ENCODE results near the gene NLK. TPM values are rescaled to one million over a fixed set of nuclear protein-coding genes. Genes with fewer than 3 reads are reported as not detected.

The NLK gene
- total RNA-seq, 1 donor from 2014 or later, result 23.8 TPM

GRCh38 chr17:28057731-28058246 lies 15.3 kb downstream of the NLK start:
- Histone ChIP-seq H3K4me3 (no peak overlapping the region), H3K27me3 (ENCODE audit: low read depth) (no peaks in the 10 kb centered on the region), H3K4me1 (peaks cover 53% of the 10 kb centered on the region), H3K36me3 (no peaks in the 10 kb centered on the region), H3K27ac (peak overlapping the region; percentile 27), H3K9me3 (no peaks in the 10 kb centered on the region)
- TF ChIP-seq CTCF (IDR thresholded peaks at IDR 0.05), result no peak
- intact Hi-C loops (cut with DNase I), result no loop called here
- peak; percentile 64 to 84 for ATAC-seq
- DNase-seq, result no peak

- no peak overlapping the region for H3K4me3 ChIP-seq
- TF ChIP-seq CTCF (IDR thresholded peaks at IDR 0.05), result no peak
- intact Hi-C loops (cut with DNase I), result no loop called here
- ATAC-seq (no peak), DNase-seq (no peak)
- no peaks in the 10 kb centered on the region for H3K9me3 ChIP-seq
- no peaks in the 10 kb centered on the region for H3K27me3 ChIP-seq (ENCODE audit: low read depth)
- no peak overlapping the region for H3K27ac ChIP-seq
- no peaks in the 10 kb centered on the region for H3K36me3 ChIP-seq
- H3K4me1 ChIP-seq, result peaks cover 38% of the 10 kb centered on the region
These were observed 17.2 kb downstream of the NLK start for GRCh38 chr17:28059675-28060074.

- DNase-seq (no peak), ATAC-seq (peak; percentile 59 to 75)
- Histone ChIP-seq H3K4me3 (no peak overlapping the region), H3K27ac (peak overlapping the region; percentile 27), H3K9me3 (peaks cover 1% of the 10 kb centered on the region), H3K27me3 (ENCODE audit: low read depth) (no peaks in the 10 kb centered on the region), H3K36me3 (no peaks in the 10 kb centered on the region), H3K4me1 (peaks cover 14% of the 10 kb centered on the region)
- intact Hi-C loops (cut with DNase I), result no loop called here
- no peak for TF ChIP-seq CTCF (IDR thresholded peaks at IDR 0.05)
These were observed 23.2 kb downstream of the NLK start for GRCh38 chr17:28065706-28066105.

GRCh38 chr17:28069061-28069460 lies 26.6 kb downstream of the NLK start:
- Histone ChIP-seq H3K4me1 (peaks cover 14% of the 10 kb centered on the region), H3K27me3 (ENCODE audit: low read depth) (no peaks in the 10 kb centered on the region), H3K9me3 (peaks cover 11% of the 10 kb centered on the region), H3K27ac (no peak overlapping the region), H3K36me3 (no peaks in the 10 kb centered on the region), H3K4me3 (no peak overlapping the region)
- ATAC-seq (no peak), DNase-seq (no peak)
- TF ChIP-seq CTCF (IDR thresholded peaks at IDR 0.05), result no peak
- intact Hi-C loops (cut with DNase I), result no loop called here

GRCh38 chr17:28071179-28071578 lies 28.7 kb downstream of the NLK start:
- H3K4me3 ChIP-seq, result no peak overlapping the region
- DNase-seq, result no peak
- no peak for TF ChIP-seq CTCF (IDR thresholded peaks at IDR 0.05)
- no peak overlapping the region for H3K27ac ChIP-seq
- intact Hi-C loops (cut with DNase I), result no loop called here
- H3K9me3 ChIP-seq, result peaks cover 11% of the 10 kb centered on the region
- H3K36me3 ChIP-seq, result no peaks in the 10 kb centered on the region
- H3K27me3 ChIP-seq (ENCODE audit: low read depth), result no peaks in the 10 kb centered on the region
- ATAC-seq, result no peak
- peaks cover 5% of the 10 kb centered on the region for H3K4me1 ChIP-seq

Measured in lower lobe of right lung (tissue), 2 donors.